Peyer's patch (tissue), 4 donors: ENCODE results near the gene CTDSP1. TPM values are rescaled to one million over a fixed set of nuclear protein-coding genes. Genes with fewer than 3 reads are reported as not detected.
A peak's percentile ranks its signal among the peaks of the same experiment; 100 is the strongest.

Experiments used
- DNase-seq, 3 donors: peaks; one replicate each; pipeline ENCODE4 v3.0.0-alpha.2; 2017 to 2019
- H3K27ac ChIP-seq, 4 donors: fragments of 200-600 bp; sonication (generic); one replicate each; pipeline ENCODE4 v1.5.1; 2016 to 2019
- H3K27me3 ChIP-seq, 2 donors: fragments of 200-600 bp; sonication (generic); one replicate each; pipeline ENCODE4 v1.5.1; 2019
- H3K36me3 ChIP-seq, 3 donors: fragments of 200-600 bp; sonication (generic); one replicate each; pipeline ENCODE4 v1.5.1; 2016 to 2019
- H3K4me1 ChIP-seq, 4 donors: fragments of 200-600 bp; sonication (generic); one replicate each; pipeline ENCODE4 v1.5.1; 2016 to 2019
- H3K4me3 ChIP-seq, 4 donors: fragments of 200-600 bp; sonication (generic); 1 replicate in 3 of 4; 2 replicates in 1 of 4; pipeline ENCODE4 v1.5.1; 2016 to 2019; ENCODE audit warnings: mild to moderate bottlenecking in 1 of 4
- H3K9me3 ChIP-seq, 4 donors: fragments of 200-600 bp; sonication (generic); one replicate each; pipeline ENCODE4 v1.5.1; 2016 to 2019; ENCODE audit warnings: mild to moderate bottlenecking in 1 of 4
- CTCF ChIP-seq, 6 experiments: fragments of 450-650 bp in 4 of 6; fragments of 200-600 bp in 2 of 6; sonication (generic) in 1 of 6; IDR thresholded peaks; one replicate each; pipeline ENCODE4 v1.5.1; 2017 to 2019; ENCODE audit warnings: antibody characterized with exemption in 6 of 6, mild to moderate bottlenecking in 3 of 6, moderate library complexity in 1 of 6
- POLR2A ChIP-seq, 2 donors: fragments of 450-650 bp; IDR thresholded peaks; one replicate each; pipeline ENCODE4 v1.5.1; 2017; ENCODE audit warnings: antibody characterized with exemption in 2 of 2, mild to moderate bottlenecking in 2 of 2, moderate library complexity in 2 of 2
- total RNA-seq, 4 donors: library from RNA; depleted of rRNA; stranded (reverse); fragments of >200 nt; gene quantifications; one replicate each; pipeline ENCODE4 v1.1.0, GENCODE V29; 2016

Gene CTDSP1
- total RNA-seq, 4 donors from 2014 or later = 105 to 207 (median 184) TPM

- H3K4me1 ChIP-seq = peaks cover 0 to 38% (median 27%) of the 10 kb centered on the region in 4 donors
- H3K9me3 ChIP-seq = no peaks in the 10 kb centered on the region
- peak overlapping the region; percentile 75 to 97 (median 89) for H3K4me3 ChIP-seq
- peak overlapping the region; percentile 95 to 99 (median 98) for H3K27ac ChIP-seq
- peaks cover 0 to 25% (median 0%) of the 10 kb centered on the region in 3 donors for H3K36me3 ChIP-seq
- DNase-seq = peak; percentile 65 to 89 (median 89)
- no peaks in the 10 kb centered on the region for H3K27me3 ChIP-seq
- TF ChIP-seq POLR2A (IDR thresholded peaks at IDR 0.05) (no peak), CTCF (IDR thresholded peaks at IDR 0.05) (peak in 2 of 6 experiments; percentile 12 to 33)
Observed at GRCh38 chr2:218398437-218399390, 954 bp upstream of the CTDSP1 start.

- TF ChIP-seq CTCF (IDR thresholded peaks at IDR 0.05) = no peak
- TF ChIP-seq POLR2A (IDR thresholded peaks at IDR 0.05) = peak; percentile 28 to 46
- peak in 1 of 3 donors; percentile 71 for DNase-seq
- H3K4me1 ChIP-seq = peaks cover 1 to 49% (median 29%) of the 10 kb centered on the region in 4 donors
- no peaks in the 10 kb centered on the region for H3K9me3 ChIP-seq
- H3K27ac ChIP-seq = peak overlapping the region; percentile 95 to 99 (median 98)
- H3K27me3 ChIP-seq = no peaks in the 10 kb centered on the region
- H3K4me3 ChIP-seq = peak overlapping the region; percentile 75 to 97 (median 89)
- peaks cover 0 to 39% (median 0%) of the 10 kb centered on the region in 3 donors for H3K36me3 ChIP-seq
Observed at GRCh38 chr2:218400167-218400929, 680 bp downstream of the CTDSP1 start.

DNA sequence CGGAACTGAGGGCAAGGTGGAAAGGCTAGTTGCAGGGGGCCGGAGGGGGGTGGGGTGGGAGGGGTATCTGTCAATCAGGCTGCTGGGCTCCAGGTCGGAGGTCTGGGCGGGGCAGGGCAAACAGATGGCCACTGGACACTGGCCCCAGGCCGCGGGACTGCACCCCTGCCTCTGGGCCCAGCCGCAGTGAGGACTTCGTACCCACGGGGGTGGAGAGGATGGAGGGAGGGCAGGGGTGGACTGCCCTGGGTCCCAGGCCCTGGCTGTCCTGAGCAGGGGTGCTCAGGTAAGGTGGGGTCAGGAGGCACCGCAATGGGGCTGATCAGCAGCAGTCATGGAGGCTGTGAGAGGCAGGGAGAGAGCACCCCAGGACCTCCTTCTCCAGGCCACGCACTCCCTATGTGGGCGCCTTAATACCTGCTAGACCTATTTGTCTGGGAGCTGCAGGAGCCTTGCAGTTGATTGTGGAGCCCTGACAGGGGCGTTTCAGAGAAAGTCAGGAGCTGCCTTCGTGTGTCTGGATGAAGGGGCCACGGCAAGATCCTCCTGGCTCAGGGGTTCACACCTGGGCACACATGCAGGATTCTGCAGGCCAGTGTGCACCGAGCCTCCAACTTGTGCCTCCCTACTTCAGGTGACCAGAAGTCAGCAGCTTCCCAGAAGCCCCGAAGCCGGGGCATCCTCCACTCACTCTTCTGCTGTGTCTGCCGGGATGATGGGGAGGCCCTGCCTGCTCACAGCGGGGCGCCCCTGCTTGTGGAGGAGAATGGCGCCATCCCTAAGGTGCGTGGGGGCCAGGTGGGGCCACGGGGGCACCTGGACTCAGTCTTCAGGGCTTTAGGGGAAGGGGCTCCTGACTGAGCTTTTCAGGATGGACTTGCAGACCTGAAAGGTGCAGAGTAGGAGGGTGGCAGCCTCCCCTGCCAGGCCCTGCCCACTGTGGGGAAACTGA is 1.5 kb downstream of the CTDSP1 start:
- peaks cover 0 to 39% (median 0%) of the 10 kb centered on the region in 3 donors for H3K36me3 ChIP-seq
- no peaks in the 10 kb centered on the region for H3K27me3 ChIP-seq
- TF ChIP-seq CTCF (IDR thresholded peaks at IDR 0.05) = no peak
- peak; percentile 34 to 63 for TF ChIP-seq POLR2A (IDR thresholded peaks at IDR 0.05)
- peak overlapping the region; percentile 95 to 99 (median 98) for H3K27ac ChIP-seq
- H3K9me3 ChIP-seq = no peaks in the 10 kb centered on the region
- DNase-seq = peak in 2 of 3 donors; percentile 73 to 79
- H3K4me1 ChIP-seq = peaks cover 4 to 51% (median 31%) of the 10 kb centered on the region in 4 donors
- H3K4me3 ChIP-seq = peak overlapping the region; percentile 75 to 97 (median 89)

DNA sequence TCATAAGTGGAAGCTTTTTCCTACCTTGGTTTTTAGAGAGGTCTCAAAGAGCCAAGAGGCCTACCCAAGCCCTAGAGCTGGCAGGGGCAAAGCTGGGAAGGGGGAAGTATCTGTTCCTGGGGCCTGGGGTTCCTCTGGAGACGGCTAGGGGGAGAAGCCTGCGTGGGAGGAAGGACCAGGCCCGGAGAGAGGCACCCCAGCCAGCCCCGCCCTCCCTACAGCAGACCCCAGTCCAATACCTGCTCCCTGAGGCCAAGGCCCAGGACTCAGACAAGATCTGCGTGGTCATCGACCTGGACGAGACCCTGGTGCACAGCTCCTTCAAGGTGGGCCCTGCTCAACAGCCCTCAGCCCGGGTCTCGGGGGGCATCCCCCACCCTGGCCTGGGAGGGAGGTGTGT is 2.2 kb downstream of the CTDSP1 start:
- H3K9me3 ChIP-seq = no peaks in the 10 kb centered on the region
- DNase-seq = no peak
- no peak for TF ChIP-seq POLR2A (IDR thresholded peaks at IDR 0.05)
- no peak for TF ChIP-seq CTCF (IDR thresholded peaks at IDR 0.05)
- H3K4me3 ChIP-seq = peak overlapping the region in 2 of 4 donors; percentile 75 to 88
- peak overlapping the region in 3 of 4 donors; percentile 95 to 98 (median 97) for H3K27ac ChIP-seq
- H3K27me3 ChIP-seq = no peaks in the 10 kb centered on the region
- peaks cover 7 to 54% (median 32%) of the 10 kb centered on the region in 4 donors for H3K4me1 ChIP-seq
- H3K36me3 ChIP-seq = peaks cover 0 to 39% (median 0%) of the 10 kb centered on the region in 3 donors
